Measurements from ENCODE around the gene RAB39B.
"Not testable (repeated sequence)": the region's sequence is repeated elsewhere in the genome, so short reads cannot be mapped to it uniquely, and the experiment has no call there.

The RAB39B gene

DNA sequence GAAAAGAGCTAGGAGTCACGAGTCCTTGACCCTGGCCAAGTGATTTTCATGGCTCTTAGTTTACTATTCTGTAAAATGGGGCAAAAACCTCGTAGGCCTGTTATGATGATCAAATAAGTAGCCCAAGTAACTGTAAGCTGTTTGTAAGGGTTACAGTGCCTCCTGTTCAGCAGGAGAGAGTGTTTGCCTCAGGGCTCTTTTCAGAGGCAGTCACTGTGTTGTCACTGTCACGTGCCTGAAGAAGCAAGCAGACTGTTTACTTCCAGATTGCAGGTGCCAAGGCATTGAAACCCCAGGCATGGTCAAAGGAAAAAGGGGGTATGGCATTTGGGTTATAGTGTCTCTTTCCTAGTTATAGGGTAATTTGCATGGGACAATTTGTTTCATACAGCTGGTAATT is 4.5 kb downstream of the RAB39B start:
- no peak for TF ChIP-seq Cebpa-rat (IDR thresholded peaks at IDR 0.05)
- 0 out of 22 replicates have a peak, but pooled peaks cover 0 to 18% (median 0%) of the 10 kb centered on the region in 11 experiments for H4K20me1 ChIP-seq
- no peak overlapping the region for H3K9ac ChIP-seq

DNA sequence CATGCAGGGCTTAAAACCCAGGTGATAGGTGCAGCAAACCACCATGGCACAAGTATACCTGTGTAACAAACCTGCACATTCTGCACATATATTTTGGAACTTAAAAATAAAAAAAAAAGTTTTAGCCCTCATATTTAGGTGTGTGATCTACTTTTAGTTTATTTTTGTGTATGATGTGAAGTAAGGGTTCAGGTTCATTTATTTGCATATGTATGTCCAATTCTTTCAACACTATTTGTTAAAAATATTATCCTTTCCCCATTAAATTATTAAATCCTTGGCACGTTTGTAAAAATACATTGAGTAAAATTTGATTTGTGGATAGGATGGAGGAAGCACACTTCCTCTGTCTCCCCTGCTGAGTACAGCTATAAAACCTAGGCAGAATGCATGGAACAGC is 12.9 kb downstream of the RAB39B start:
- Histone ChIP-seq H3K27ac (no peak overlapping the region), H3K36me3 (no peaks in the 10 kb centered on the region), H3K4me2 (no peak overlapping the region)

More for the DNA sequence above, 4.5 kb downstream of the RAB39B start:
- Histone ChIP-seq H3K4me1 (peaks cover 4 to 16% (median 10%) of the 10 kb centered on the region in 10 experiments; a peak in 12 of 20 replicates), H3K36me3 (peaks cover 0 to 14% (median 6%) of the 10 kb centered on the region in 11 experiments; a peak in 7 of 22 replicates), H3K27ac (no peak overlapping the region), H3K27me3 (peaks cover 7 to 62% (median 37%) of the 10 kb centered on the region in 11 experiments; a peak in 20 of 22 replicates), H3K4me3 (no peak overlapping the region), H3K4me2 (no peak overlapping the region), H3K9me3 (replicated peaks in 1 of 11) (no peaks in the 10 kb centered on the region)

DNA sequence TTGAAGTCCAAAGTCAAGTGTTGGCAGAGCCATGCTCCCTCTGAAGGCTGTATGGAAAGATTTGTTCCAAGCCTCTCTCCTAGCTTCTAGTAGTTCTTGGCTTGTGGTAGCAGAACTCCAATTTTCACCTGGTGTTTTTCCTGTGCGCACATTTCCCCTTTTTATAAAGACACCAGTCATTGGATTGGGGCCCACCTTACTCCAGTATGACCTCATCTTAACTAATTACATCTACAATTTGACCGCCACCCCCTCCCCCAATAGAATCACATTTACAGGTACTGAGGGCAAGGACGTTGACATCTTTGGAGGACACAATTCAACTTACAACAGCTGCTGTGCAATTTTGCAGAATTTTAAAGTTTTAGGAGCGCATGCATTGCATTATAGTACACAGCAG is 16.8 kb downstream of the RAB39B start:
- no peak for TF ChIP-seq Cebpa-rat (IDR thresholded peaks at IDR 0.05)
- H3K4me1 ChIP-seq, result peaks cover 0 to 3% (median 0%) of the 10 kb centered on the region in 10 experiments; a peak in 2 of 20 replicates

More for the DNA sequence above, 12.9 kb downstream of the RAB39B start:
- TF ChIP-seq Cebpa-rat (IDR thresholded peaks at IDR 0.05), result no peak
- peaks cover 21 to 88% (median 65%) of the 10 kb centered on the region in 11 experiments; a peak in 21 of 22 replicates for H3K27me3 ChIP-seq
- H3K9me3 ChIP-seq (replicated peaks in 1 of 11), result no peaks in the 10 kb centered on the region; a peak in 1 of 22 replicates
- H4K20me1 ChIP-seq, result no peaks in the 10 kb centered on the region
- no peak overlapping the region for H3K4me3 ChIP-seq
- H3K9ac ChIP-seq, result no peak overlapping the region
- H3K4me1 ChIP-seq, result no peaks in the 10 kb centered on the region

DNA sequence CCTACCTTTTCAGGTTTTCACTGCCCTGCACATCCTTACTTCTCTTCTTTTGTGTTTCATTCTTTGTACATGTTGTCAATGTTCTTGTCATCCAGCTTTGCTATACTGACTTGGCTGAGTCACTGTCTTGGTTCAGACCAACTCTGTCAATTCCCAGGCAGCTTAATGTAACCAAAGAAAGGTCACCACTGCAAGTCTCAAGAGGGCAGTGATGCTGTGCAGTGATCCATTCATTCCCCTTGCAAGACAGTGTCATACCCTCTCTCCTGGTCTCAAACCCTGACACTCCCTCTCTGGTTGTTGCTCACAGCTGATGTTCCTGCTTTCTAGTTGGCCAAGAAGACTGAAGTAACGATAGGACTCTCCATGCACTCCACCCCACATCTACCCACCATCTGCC is 17.5 kb downstream of the RAB39B start:
- Histone ChIP-seq H3K27ac (no peak overlapping the region), H3K4me1 (peaks cover 0 to 10% (median 3%) of the 10 kb centered on the region in 10 experiments; a peak in 6 of 20 replicates), H3K4me3 (no peak overlapping the region), H4K20me1 (no peaks in the 10 kb centered on the region; a peak in 1 of 22 replicates), H3K36me3 (no peaks in the 10 kb centered on the region), H3K9me3 (replicated peaks in 1 of 11) (no peaks in the 10 kb centered on the region), H3K4me2 (no peak overlapping the region), H3K27me3 (peaks cover 9 to 69% (median 41%) of the 10 kb centered on the region in 11 experiments; a peak in 21 of 22 replicates), H3K9ac (no peak overlapping the region)
- no peak for TF ChIP-seq Cebpa-rat (IDR thresholded peaks at IDR 0.05)

More for the DNA sequence above, 16.8 kb downstream of the RAB39B start:
- Histone ChIP-seq H3K4me3 (no peak overlapping the region), H3K4me2 (no peak overlapping the region), H4K20me1 (no peaks in the 10 kb centered on the region; a peak in 1 of 22 replicates), H3K36me3 (no peaks in the 10 kb centered on the region), H3K9me3 (replicated peaks in 1 of 11) (no peaks in the 10 kb centered on the region; a peak in 1 of 22 replicates), H3K9ac (no peak overlapping the region), H3K27me3 (peaks cover 10 to 73% (median 43%) of the 10 kb centered on the region in 11 experiments; a peak in 21 of 22 replicates), H3K27ac (no peak overlapping the region)

DNA sequence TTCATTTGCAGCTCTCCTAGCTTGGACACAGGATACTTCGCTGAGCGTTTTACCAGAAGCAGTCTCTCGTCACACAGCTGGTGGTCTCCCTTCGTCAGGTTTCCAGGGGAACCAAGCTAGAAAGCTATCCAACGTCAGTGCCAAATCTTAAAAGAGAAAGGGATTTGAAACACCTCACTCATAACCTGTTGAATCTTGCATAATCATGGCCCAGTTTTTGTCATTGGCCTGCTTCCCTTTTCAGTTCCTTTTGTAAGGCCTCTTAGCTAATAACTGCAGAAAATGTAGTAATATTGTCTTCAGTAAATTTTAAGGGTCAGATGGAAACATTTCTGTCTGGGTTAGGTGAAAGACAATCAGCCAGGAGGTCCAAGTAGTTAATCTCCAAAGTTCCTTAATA is 22.0 kb downstream of the RAB39B start:
- Histone ChIP-seq H3K9me3 (replicated peaks in 1 of 11) (no peaks in the 10 kb centered on the region), H3K4me1 (peaks cover 0 to 10% (median 3%) of the 10 kb centered on the region in 10 experiments; a peak in 6 of 20 replicates), H4K20me1 (peaks cover 0 to 1% (median 0%) of the 10 kb centered on the region in 11 experiments; a peak in 2 of 22 replicates), H3K27ac (peak overlapping the region in 1 of 11 experiments; percentile 39; a peak in 1 of 22 replicates), H3K9ac (no peak overlapping the region), H3K4me2 (peak overlapping the region in 4 of 11 experiments; percentile 4 to 19 (median 6); a peak in 5 of 22 replicates), H3K36me3 (peaks cover 8 to 28% (median 21%) of the 10 kb centered on the region in 11 experiments; a peak in 20 of 22 replicates), H3K4me3 (no peak overlapping the region), H3K27me3 (peaks cover 4 to 72% (median 25%) of the 10 kb centered on the region in 11 experiments; a peak in 18 of 22 replicates)
- TF ChIP-seq Cebpa-rat (IDR thresholded peaks at IDR 0.05), result no peak; a peak in 2 of 22 replicates

DNA sequence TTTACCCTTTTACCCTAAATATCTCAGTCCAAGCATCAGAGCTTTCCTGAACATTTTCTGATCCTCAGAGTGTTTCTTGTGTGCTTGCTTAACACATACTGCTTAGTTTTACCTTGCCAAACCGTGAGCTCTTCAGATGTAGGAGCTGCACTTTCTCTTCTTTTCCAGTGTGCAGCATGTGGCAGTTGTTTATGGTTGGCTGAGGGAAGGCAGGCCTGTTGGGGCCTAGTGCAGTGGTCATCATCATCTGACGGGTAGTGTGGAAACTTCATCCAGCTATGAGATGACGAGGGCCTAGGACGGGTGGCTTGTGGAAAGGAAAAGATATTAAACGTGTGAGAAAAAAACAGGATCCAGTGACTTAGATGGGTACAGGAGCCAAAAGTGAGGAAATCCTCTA is 26.6 kb downstream of the RAB39B start:
- Histone ChIP-seq H3K9me3 (replicated peaks in 1 of 11) (no peaks in the 10 kb centered on the region), H3K27ac (no peak overlapping the region), H3K4me3 (no peak overlapping the region), H3K4me2 (no peak overlapping the region), H4K20me1 (peaks cover 0 to 18% (median 0%) of the 10 kb centered on the region in 11 experiments; a peak in 3 of 22 replicates), H3K4me1 (peaks cover 0 to 10% (median 3%) of the 10 kb centered on the region in 10 experiments; a peak in 6 of 20 replicates), H3K36me3 (peaks cover 37 to 62% (median 53%) of the 10 kb centered on the region in 11 experiments), H3K9ac (no peak overlapping the region), H3K27me3 (peaks cover 4 to 65% (median 31%) of the 10 kb centered on the region in 11 experiments; a peak in 14 of 22 replicates)
- no peak for TF ChIP-seq Cebpa-rat (IDR thresholded peaks at IDR 0.05)

DNA sequence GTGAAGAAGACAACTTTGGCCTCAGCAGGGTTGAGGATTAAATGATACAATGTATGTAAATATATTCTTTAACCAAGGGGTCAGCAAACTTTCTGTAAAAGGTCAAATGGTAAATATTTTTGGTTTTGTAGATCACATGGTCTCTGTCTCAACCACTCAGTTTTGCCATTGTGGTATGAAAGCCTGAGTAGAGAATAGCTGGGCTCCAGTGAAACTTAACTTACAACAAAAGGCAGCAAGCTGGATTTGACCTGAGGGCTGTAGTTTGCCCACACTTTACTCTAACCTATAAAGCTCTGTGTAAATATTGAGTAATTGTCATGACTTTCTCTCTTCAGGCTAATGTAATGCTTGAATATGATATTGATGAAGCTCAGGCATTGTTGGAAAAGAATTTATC is 28.4 kb downstream of the RAB39B start:
- Histone ChIP-seq H3K9me3 (replicated peaks in 1 of 11) (no peaks in the 10 kb centered on the region), H3K9ac (no peak overlapping the region), H3K4me1 (peaks cover 0 to 5% (median 0%) of the 10 kb centered on the region in 10 experiments; a peak in 3 of 20 replicates), H3K27me3 (peaks cover 4 to 67% (median 33%) of the 10 kb centered on the region in 11 experiments; a peak in 15 of 22 replicates), H3K27ac (no peak overlapping the region), H4K20me1 (peaks cover 0 to 27% (median 8%) of the 10 kb centered on the region in 11 experiments; a peak in 10 of 22 replicates), H3K4me3 (no peak overlapping the region), H3K4me2 (no peak overlapping the region), H3K36me3 (peaks cover 45 to 74% (median 63%) of the 10 kb centered on the region in 11 experiments)
- no peak for TF ChIP-seq Cebpa-rat (IDR thresholded peaks at IDR 0.05)

DNA sequence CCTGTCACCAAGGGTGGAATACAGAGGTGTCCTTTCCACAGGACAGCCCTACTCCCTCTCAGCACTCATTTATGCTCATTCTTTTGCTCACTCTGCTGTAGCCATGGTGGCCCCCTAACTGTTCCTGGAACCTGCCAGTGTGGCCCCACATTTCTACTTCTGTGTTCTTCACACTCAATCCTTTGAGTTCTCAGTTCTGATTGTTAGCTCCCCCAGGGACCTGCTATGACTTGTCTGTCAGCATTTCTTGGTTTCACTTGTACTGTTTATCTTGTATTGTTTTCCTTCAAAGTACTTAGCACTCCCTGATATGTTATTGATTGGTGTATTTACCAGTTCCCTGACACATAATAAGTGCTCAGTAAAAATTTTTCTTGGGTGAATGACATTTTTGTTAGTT is 33.1 kb downstream of the RAB39B start:
- H3K27ac ChIP-seq, result no peak overlapping the region
- H3K4me1 ChIP-seq, result peaks cover 0 to 8% (median 0%) of the 10 kb centered on the region in 10 experiments; a peak in 3 of 20 replicates
- peaks cover 33 to 81% (median 64%) of the 10 kb centered on the region in 11 experiments for H3K36me3 ChIP-seq
- H3K9me3 ChIP-seq (replicated peaks in 1 of 11), result no peaks in the 10 kb centered on the region
- H3K9ac ChIP-seq, result no peak overlapping the region
- TF ChIP-seq Cebpa-rat (IDR thresholded peaks at IDR 0.05), result no peak
- peaks cover 0 to 46% (median 16%) of the 10 kb centered on the region in 11 experiments; a peak in 12 of 22 replicates for H4K20me1 ChIP-seq
- 0 out of 22 replicates have a peak overlapping the region, but pooled peaks of 2 of the 11 experiments have one; percentile 8 to 14 for H3K4me2 ChIP-seq
- H3K4me3 ChIP-seq, result no peak overlapping the region
- peaks cover 0 to 69% (median 56%) of the 10 kb centered on the region in 11 experiments; a peak in 20 of 22 replicates for H3K27me3 ChIP-seq

DNA sequence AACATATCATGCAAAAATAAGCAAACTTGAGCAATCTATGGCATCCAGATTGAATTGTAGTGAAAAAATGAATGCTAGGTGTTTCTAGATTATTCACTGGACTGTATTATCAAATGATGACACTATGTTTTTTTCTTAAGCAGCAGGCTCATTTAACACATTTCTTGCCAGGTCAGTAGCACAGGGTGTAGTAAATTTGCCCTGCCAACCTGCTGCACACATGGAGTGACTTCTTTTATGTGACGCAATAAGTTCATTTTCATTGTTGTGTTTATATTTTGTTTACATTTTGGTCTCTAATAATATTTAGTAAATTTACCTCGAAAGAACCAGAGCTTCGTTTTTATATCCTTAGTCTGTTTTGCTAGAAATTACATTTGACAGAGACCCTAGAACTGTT is 38.5 kb downstream of the RAB39B start:
- H3K4me1 ChIP-seq, result peaks cover 0 to 3% (median 0%) of the 10 kb centered on the region in 10 experiments; a peak in 3 of 20 replicates
- no peak overlapping the region for H3K4me3 ChIP-seq
- no peak overlapping the region for H3K9ac ChIP-seq
- peak in 1 of 11 experiments; percentile 13; a peak in 1 of 22 replicates for TF ChIP-seq Cebpa-rat (IDR thresholded peaks at IDR 0.05)
- H3K36me3 ChIP-seq, result peaks cover 39 to 86% (median 73%) of the 10 kb centered on the region in 11 experiments
- H4K20me1 ChIP-seq, result peaks cover 0 to 30% (median 7%) of the 10 kb centered on the region in 11 experiments; a peak in 11 of 22 replicates
- peaks cover 17 to 44% (median 32%) of the 10 kb centered on the region in 11 experiments; a peak in 21 of 22 replicates for H3K9me3 ChIP-seq (replicated peaks in 1 of 11)
- H3K27me3 ChIP-seq, result peaks cover 0 to 59% (median 49%) of the 10 kb centered on the region in 11 experiments; a peak in 20 of 22 replicates
- no peak overlapping the region for H3K4me2 ChIP-seq
- no peak overlapping the region for H3K27ac ChIP-seq

DNA sequence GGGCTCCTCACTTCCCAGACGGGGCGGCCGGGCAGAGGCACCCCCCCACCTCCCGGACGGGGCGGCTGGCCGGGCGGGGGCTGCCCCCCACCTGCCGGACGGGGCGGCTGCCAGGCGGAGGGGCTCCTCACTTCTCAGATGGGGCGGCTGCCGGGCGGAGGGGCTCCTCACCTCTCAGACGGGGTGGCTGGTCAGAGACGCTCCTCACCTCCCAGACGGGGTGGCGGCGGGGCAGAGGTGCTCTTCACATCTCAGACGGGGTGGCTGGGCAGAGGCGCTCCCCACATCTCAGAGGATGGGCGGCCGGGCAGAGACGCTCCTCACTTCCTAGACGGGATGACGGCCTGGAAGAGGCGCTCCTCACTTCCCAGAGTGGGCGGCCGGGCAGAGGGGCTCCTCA is 40.5 kb downstream of the RAB39B start:
- peaks cover 0 to 48% (median 32%) of the 10 kb centered on the region in 11 experiments for H3K27me3 ChIP-seq
- peaks cover 17 to 48% (median 35%) of the 10 kb centered on the region in 11 experiments; a peak in 21 of 22 replicates for H3K9me3 ChIP-seq (replicated peaks in 1 of 11)
- peaks cover 40 to 80% (median 65%) of the 10 kb centered on the region in 11 experiments for H3K36me3 ChIP-seq
- not testable (repeated sequence) for H3K9ac ChIP-seq, H3K4me1 ChIP-seq, H3K4me3 ChIP-seq, H3K4me2 ChIP-seq, H3K27ac ChIP-seq
- peaks cover 0 to 20% (median 6%) of the 10 kb centered on the region in 11 experiments; a peak in 10 of 22 replicates for H4K20me1 ChIP-seq
